ENCODE results near the gene CEP85. TPM values are rescaled to one million over a fixed set of nuclear protein-coding genes. Genes with fewer than 3 reads are reported as not detected.

The CEP85 gene
- total and polyA plus RNA-seq, 2 of the 13 experiments (the other 11 are each of a cell fraction or from before 2014, with no cell fraction given), result 16.1 to 26.7 TPM

- TF ChIP-seq ZNF382 (CRISPR knock-in tag; IDR thresholded peaks at IDR 0.05; ENCODE audit: borderline replicate concordance) (no peak), ZBTB25 (CRISPR knock-in tag; IDR thresholded peaks at IDR 0.05) (no peak), ZNF792 (CRISPR knock-in tag; IDR thresholded peaks at IDR 0.05) (0 out of 2 replicates have a peak, but pooled peaks have one; percentile 26), ZBTB20 (CRISPR knock-in tag; IDR thresholded peaks at IDR 0.05; ENCODE audit: borderline replicate concordance, low read depth) (peak; percentile 38; the same call in 1 of the 2 replicates), ARHGAP35 (CRISPR knock-in tag; IDR thresholded peaks at IDR 0.05; ENCODE audit: borderline replicate concordance) (peak; percentile 55; the same call in 1 of the 2 replicates), MED1 (CRISPR knock-in tag; IDR thresholded peaks at IDR 0.05) (peak; percentile 35), REXO4 (CRISPR knock-in tag; IDR thresholded peaks at IDR 0.05; ENCODE audit: borderline replicate concordance) (no peak), NFYC (CRISPR knock-in tag; IDR thresholded peaks at IDR 0.05) (peak; percentile 12; the same call in 1 of the 2 replicates), MZF1 (CRISPR knock-in tag; IDR thresholded peaks at IDR 0.05; ENCODE audit: borderline replicate concordance) (peak; percentile 76; the same call in 1 of the 2 replicates), IRF2 (CRISPR knock-in tag; IDR thresholded peaks at IDR 0.05) (peak; percentile 42; the same call in 1 of the 2 replicates), SOX13 (IDR thresholded peaks at IDR 0.05) (no peak), SOX13 (CRISPR knock-in tag; conservative IDR thresholded peaks at IDR 0.05 in 1 of 2, IDR thresholded peaks at IDR 0.05 in 1 of 2) (peak in 1 of 2 experiments; percentile 34; a peak in 1 of 4 replicates), ZNF704 (CRISPR knock-in tag; IDR thresholded peaks at IDR 0.05; ENCODE audit: borderline replicate concordance) (0 out of 2 replicates have a peak, but pooled peaks have one; percentile 32), ZGPAT (CRISPR knock-in tag; IDR thresholded peaks at IDR 0.05) (peak; percentile 73), ZNF33B (CRISPR knock-in tag; IDR thresholded peaks at IDR 0.05) (peak; percentile 25; the same call in 1 of the 2 replicates), ZNF18 (CRISPR knock-in tag; IDR thresholded peaks at IDR 0.05; ENCODE audit: insufficient replicate concordance) (peak; percentile 85), TRIM24 (CRISPR knock-in tag; IDR thresholded peaks at IDR 0.05) (0 out of 2 replicates have a peak, but pooled peaks have one; percentile 20), ZNF777 (CRISPR knock-in tag; IDR thresholded peaks at IDR 0.05) (peak; percentile 41; the same call in 1 of the 2 replicates), ZNF703 (CRISPR knock-in tag; IDR thresholded peaks at IDR 0.05; ENCODE audit: borderline replicate concordance) (0 out of 2 replicates have a peak, but pooled peaks have one; percentile 64), YEATS4 (CRISPR knock-in tag; IDR thresholded peaks at IDR 0.05; ENCODE audit: borderline replicate concordance) (peak; percentile 72), ARNT2 (CRISPR knock-in tag; IDR thresholded peaks at IDR 0.05; ENCODE audit: low read depth) (peak; percentile 73; the same call in 1 of the 2 replicates), KLF6 (CRISPR knock-in tag; IDR thresholded peaks at IDR 0.05) (peak; percentile 21; the same call in 1 of the 2 replicates), ZNF737 (CRISPR knock-in tag; IDR thresholded peaks at IDR 0.05; ENCODE audit: borderline replicate concordance) (no peak)
Observed at GRCh38 chr1:26225033-26225831, 8.8 kb upstream of the CEP85 start (continued).

All from HepG2 (cell line).